ENCODE measurements around the gene SCARF1.
"Not testable (repeated sequence)": the region's sequence is repeated elsewhere in the genome, so short reads cannot be mapped to it uniquely, and the experiment has no call there.

Gene SCARF1

GRCh38 chr17:1645207-1646171 is at the start of gene SCARF1:
SCARF1 (minus strand) TSS chr17:1645732; CDS start chr17:1645697, 35 bp downstream.
- peaks cover 20% of the 10 kb centered on the region for H3K4me1 ChIP-seq (ENCODE audit: insufficient read depth, insufficient read length)

GRCh38 chr17:1693339-1693738 is 47.8 kb upstream of the SCARF1 start:
- no peak for DNase-seq (ENCODE audit: low read depth, low spot score)
- no peak overlapping the region for H3K4me3 ChIP-seq (ENCODE audit: insufficient read length, low read depth)
- H3K27me3 ChIP-seq (ENCODE audit: insufficient read depth, insufficient read length): no peaks in the 10 kb centered on the region
- H3K36me3 ChIP-seq (ENCODE audit: insufficient read depth, insufficient read length, low read length): no peaks in the 10 kb centered on the region
- TF ChIP-seq ZNF274 (IDR thresholded peaks at IDR 0.05; ENCODE audit: low read depth, low read length) (no peak), SUZ12 (IDR thresholded peaks at IDR 0.05; ENCODE audit: extremely low read depth, insufficient read depth, insufficient read length) (no peak), YY1 (IDR thresholded peaks at IDR 0.05; ENCODE audit: insufficient read depth, insufficient read length) (no peak)
- no peaks in the 10 kb centered on the region; the same call in 1 of the 2 replicates for H3K9me3 ChIP-seq (ENCODE audit: insufficient read depth, low read length)
- H3K4me1 ChIP-seq (ENCODE audit: insufficient read depth, insufficient read length): no peaks in the 10 kb centered on the region
- H3K9ac ChIP-seq (ENCODE audit: insufficient read length, low read depth): no peak overlapping the region

More at GRCh38 chr17:1645207-1646171, at the start of gene SCARF1:
- Histone ChIP-seq H3K27me3 (ENCODE audit: insufficient read depth, insufficient read length) (peaks cover 19% of the 10 kb centered on the region), H3K4me3 (ENCODE audit: insufficient read length, low read depth) (no peak within 1 kb of the TSS), H3K9me3 (ENCODE audit: insufficient read depth, low read length) (no peaks in the 10 kb centered on the region), H3K9ac (ENCODE audit: insufficient read length, low read depth) (peak within 1 kb of the TSS; percentile 50), H3K36me3 (ENCODE audit: insufficient read depth, insufficient read length, low read length) (peaks cover 9% of the 10 kb centered on the region)
- no peak for TF ChIP-seq ZNF274 (IDR thresholded peaks at IDR 0.05; ENCODE audit: low read depth, low read length)
- TF ChIP-seq YY1 (IDR thresholded peaks at IDR 0.05; ENCODE audit: insufficient read depth, insufficient read length): no peak
- no peak for TF ChIP-seq SUZ12 (IDR thresholded peaks at IDR 0.05; ENCODE audit: extremely low read depth, insufficient read depth, insufficient read length)
- no peak for DNase-seq (ENCODE audit: low read depth, low spot score)

- Histone ChIP-seq H3K9ac (ENCODE audit: insufficient read length, low read depth) (no peak overlapping the region), H3K36me3 (ENCODE audit: insufficient read depth, insufficient read length, low read length) (no peaks in the 10 kb centered on the region), H3K4me1 (ENCODE audit: insufficient read depth, insufficient read length) (no peaks in the 10 kb centered on the region), H3K27me3 (ENCODE audit: insufficient read depth, insufficient read length) (no peaks in the 10 kb centered on the region), H3K9me3 (ENCODE audit: insufficient read depth, low read length) (no peaks in the 10 kb centered on the region; the same call in 1 of the 2 replicates), H3K4me3 (ENCODE audit: insufficient read length, low read depth) (no peak overlapping the region)
- TF ChIP-seq SUZ12 (IDR thresholded peaks at IDR 0.05; ENCODE audit: extremely low read depth, insufficient read depth, insufficient read length) (no peak), ZNF274 (IDR thresholded peaks at IDR 0.05; ENCODE audit: low read depth, low read length) (no peak), YY1 (IDR thresholded peaks at IDR 0.05; ENCODE audit: insufficient read depth, insufficient read length) (no peak)
- DNase-seq (ENCODE audit: low read depth, low spot score): no peak
Observed at GRCh38 chr17:1690544-1691221, 45.2 kb upstream of the SCARF1 start.

- not testable (repeated sequence) for H3K9ac ChIP-seq (ENCODE audit: insufficient read length, low read depth); H3K9me3 ChIP-seq (ENCODE audit: insufficient read depth, low read length); H3K4me3 ChIP-seq (ENCODE audit: insufficient read length, low read depth); H3K27me3 ChIP-seq (ENCODE audit: insufficient read depth, insufficient read length); H3K4me1 ChIP-seq (ENCODE audit: insufficient read depth, insufficient read length); DNase-seq (ENCODE audit: low read depth, low spot score); H3K36me3 ChIP-seq (ENCODE audit: insufficient read depth, insufficient read length, low read length)
Observed at GRCh38 chr17:1688405-1688804, 42.9 kb upstream of the SCARF1 start.

GRCh38 chr17:1686086-1686485 is 40.6 kb upstream of the SCARF1 start:
- peaks cover 26% of the 10 kb centered on the region for H3K36me3 ChIP-seq (ENCODE audit: insufficient read depth, insufficient read length, low read length)
- no peak for TF ChIP-seq ZNF274 (IDR thresholded peaks at IDR 0.05; ENCODE audit: low read depth, low read length)
- no peak for TF ChIP-seq YY1 (IDR thresholded peaks at IDR 0.05; ENCODE audit: insufficient read depth, insufficient read length)
- TF ChIP-seq SUZ12 (IDR thresholded peaks at IDR 0.05; ENCODE audit: extremely low read depth, insufficient read depth, insufficient read length): no peak
- H3K4me1 ChIP-seq (ENCODE audit: insufficient read depth, insufficient read length): no peaks in the 10 kb centered on the region
- H3K27me3 ChIP-seq (ENCODE audit: insufficient read depth, insufficient read length): no peaks in the 10 kb centered on the region
- H3K9me3 ChIP-seq (ENCODE audit: insufficient read depth, low read length): no peaks in the 10 kb centered on the region; the same call in 1 of the 2 replicates
- no peak overlapping the region for H3K9ac ChIP-seq (ENCODE audit: insufficient read length, low read depth)
- H3K4me3 ChIP-seq (ENCODE audit: insufficient read length, low read depth): no peak overlapping the region
- no peak for DNase-seq (ENCODE audit: low read depth, low spot score)

- peak; percentile 78 for TF ChIP-seq YY1 (IDR thresholded peaks at IDR 0.05; ENCODE audit: insufficient read depth, insufficient read length)
- no peak for TF ChIP-seq ZNF274 (IDR thresholded peaks at IDR 0.05; ENCODE audit: low read depth, low read length)
- peaks cover 41% of the 10 kb centered on the region for H3K36me3 ChIP-seq (ENCODE audit: insufficient read depth, insufficient read length, low read length)
- no peaks in the 10 kb centered on the region for H3K27me3 ChIP-seq (ENCODE audit: insufficient read depth, insufficient read length)
- no peaks in the 10 kb centered on the region for H3K4me1 ChIP-seq (ENCODE audit: insufficient read depth, insufficient read length)
- H3K9ac ChIP-seq (ENCODE audit: insufficient read length, low read depth): peak within 1 kb of the TSS; percentile 86
- no peaks in the 10 kb centered on the region for H3K9me3 ChIP-seq (ENCODE audit: insufficient read depth, low read length)
- peak within 1 kb of the TSS; percentile 80 for H3K4me3 ChIP-seq (ENCODE audit: insufficient read length, low read depth)
- peak; percentile 89 for DNase-seq (ENCODE audit: low read depth, low spot score)
Observed at GRCh38 chr17:1684378-1685189, 39.1 kb upstream of the SCARF1 start, which contains the start of gene PRPF8. PRPF8 (minus strand) TSS chr17:1684867; CDS start chr17:1684571, 296 bp downstream.

Measured in NT2/D1 (cell line).